IMR-90 (cell line): ENCODE measurements around the gene ATG4A. TPM values are rescaled to one million over a fixed set of nuclear protein-coding genes. Genes with fewer than 3 reads are reported as not detected.

Source experiments
- ATAC-seq: fragments of 200-7000 bp; cut with Tn5 transposase; 2 replicates; pipeline ENCODE4 v1.9.1; 2020; ENCODE audit warnings: low read depth, mild to moderate bottlenecking, moderate library complexity
- BruUV-seq: library from RNA; stranded (reverse); fragments of 400-500 nt; replicated peaks from 2 replicates; lab custom pipeline; 2021; lab: Mats Ljungman, UMichigan
- CTCF ChIA-PET: fragments of 300-600 bp; formaldehyde crosslinking; extraction: SDS; loops from one replicate; lab custom pipeline; 2021; ENCODE audit warnings: antibody characterized with exemption; lab: Yijun Ruan, JAX
- POLR2A ChIA-PET: fragments of 300-600 bp; sonication (Branson Sonifier 250); formaldehyde crosslinking; loops from one replicate; lab custom pipeline; 2022; ENCODE audit warnings: antibody characterized with exemption; ENCODE audit not compliant: unreplicated experiment; lab: Charles Lee
- DNase-seq: peaks from one replicate; pipeline ENCODE4 v3.0.0; 2013
- H2AFZ ChIP-seq: replicated peaks from 2 replicates; pipeline ENCODE3; 2013; ENCODE audit warnings: low read length, mild to moderate bottlenecking; ENCODE audit not compliant: poor library complexity
- H2AK5ac ChIP-seq: 2 replicates; pipeline ENCODE4 v1.6.1; 2013; ENCODE audit warnings: low read depth, low read length, inconsistent platforms
- H2AK9ac ChIP-seq: replicated peaks from 2 replicates; pipeline ENCODE3; 2013; ENCODE audit warnings: mild to moderate bottlenecking, low read depth, low read length, moderate library complexity; ENCODE audit not compliant: poor library complexity
- H2BK120ac ChIP-seq: 2 replicates; pipeline ENCODE4 v1.6.1; 2013; ENCODE audit warnings: low read depth, low read length, inconsistent platforms
- H2BK15ac ChIP-seq: 3 replicates; pipeline ENCODE4 v1.6.1; 2013; ENCODE audit warnings: low read depth, low read length, inconsistent platforms
- H2BK20ac ChIP-seq: 2 replicates; pipeline ENCODE4 v1.6.1; 2013; ENCODE audit warnings: low read depth, mild to moderate bottlenecking, inconsistent platforms, low read length, moderate library complexity
- H2BK5ac ChIP-seq: 2 replicates; pipeline ENCODE4 v1.6.1; 2013; ENCODE audit warnings: mild to moderate bottlenecking, low read depth, low read length, inconsistent platforms; ENCODE audit not compliant: poor library complexity, severe bottlenecking
- H3K14ac ChIP-seq: replicated peaks from 2 replicates; pipeline ENCODE4 v1.6.1; 2013; ENCODE audit warnings: low read depth, low read length, inconsistent platforms
- H3K18ac ChIP-seq: 2 replicates; pipeline ENCODE4 v1.6.1; 2013; ENCODE audit warnings: low read depth, low read length, control low read depth
- H3K23ac ChIP-seq: 2 replicates; pipeline ENCODE4 v1.6.1; 2013; ENCODE audit warnings: low read depth, low read length, inconsistent platforms
- H3K27ac ChIP-seq: 2 replicates; pipeline ENCODE4 v1.5.1; 2013; ENCODE audit warnings: mild to moderate bottlenecking, control low read depth, low read length; ENCODE audit not compliant: insufficient read depth
- H3K27me3 ChIP-seq: 2 replicates; pipeline ENCODE4 v1.6.1; 2013; ENCODE audit warnings: low read length; ENCODE audit not compliant: control insufficient read depth, insufficient read depth
- H3K36me3 ChIP-seq: 2 replicates; pipeline ENCODE4 v1.6.1; 2013; ENCODE audit warnings: low read length, mixed read lengths; ENCODE audit not compliant: control insufficient read depth, insufficient read depth
- H3K4ac ChIP-seq: 2 replicates; pipeline ENCODE4 v1.6.1; 2013; ENCODE audit warnings: low read depth, low read length, inconsistent platforms
- H3K4me1 ChIP-seq: 2 replicates; pipeline ENCODE4 v1.6.1; 2013; ENCODE audit warnings: low read length, mixed read lengths; ENCODE audit not compliant: control insufficient read depth, insufficient read depth
- H3K4me2 ChIP-seq: 2 replicates; pipeline ENCODE4 v1.6.1; 2013; ENCODE audit warnings: low read depth, mild to moderate bottlenecking, control low read depth, low read length, moderate library complexity
- H3K4me3 ChIP-seq: 2 replicates; pipeline ENCODE4 v1.5.1; 2013; ENCODE audit warnings: low read depth, mild to moderate bottlenecking, control low read depth, low read length, moderate library complexity; ENCODE audit not compliant: insufficient read depth
- H3K56ac ChIP-seq: 2 replicates; pipeline ENCODE4 v1.6.1; 2013; ENCODE audit warnings: low read length, inconsistent platforms; ENCODE audit not compliant: insufficient read depth; ENCODE audit errors: extremely low read depth
- H3K79me1 ChIP-seq, 2 experiments: 2 replicates each; pipeline ENCODE4 v1.6.1; 2013; ENCODE audit warnings: low read length in 2 of 2, inconsistent platforms in 1 of 2, low read depth in 1 of 2
- H3K9ac ChIP-seq: 2 replicates; pipeline ENCODE4 v1.6.1; 2013; ENCODE audit warnings: low read depth, low read length, control low read depth
- H3K9me1 ChIP-seq: 2 replicates; pipeline ENCODE4 v1.6.1; 2013; ENCODE audit warnings: low read length, inconsistent platforms; ENCODE audit not compliant: insufficient read depth
- H3K9me3 ChIP-seq: 2 replicates; pipeline ENCODE4 v1.6.1; 2013; ENCODE audit warnings: low read length; ENCODE audit not compliant: control insufficient read depth, insufficient read depth
- H4K20me1 ChIP-seq: 2 replicates; pipeline ENCODE4 v1.6.1; 2013; ENCODE audit warnings: low read length, inconsistent platforms; ENCODE audit not compliant: insufficient read depth
- H4K5ac ChIP-seq: 2 replicates; pipeline ENCODE4 v1.6.1; 2013; ENCODE audit warnings: mild to moderate bottlenecking, low read depth, low read length, control low read depth
- H4K8ac ChIP-seq, 2 experiments: 2 replicates each; pipeline ENCODE4 v1.6.1; 2013; ENCODE audit warnings: low read depth in 2 of 2, low read length in 2 of 2, control low read depth in 1 of 2, inconsistent platforms in 1 of 2
- H4K91ac ChIP-seq: 2 replicates; pipeline ENCODE4 v1.6.1; 2013; ENCODE audit warnings: low read depth, low read length, inconsistent platforms; ENCODE audit not compliant: insufficient read depth
- BHLHE40 ChIP-seq: fragments of 150-350 bp; IDR thresholded peaks from 2 replicates; pipeline ENCODE4 v1.6.1; 2016; ENCODE audit warnings: mild to moderate bottlenecking, low read depth, low read length
- CEBPB ChIP-seq: IDR thresholded peaks from 2 replicates; pipeline ENCODE4 v1.6.1; 2012; ENCODE audit warnings: low read depth, low read length, improper control_type of control experiment
- CHD1 ChIP-seq: IDR thresholded peaks from 2 replicates; pipeline ENCODE4 v1.6.1; 2012; ENCODE audit warnings: low read depth, low read length, improper control_type of control experiment
- CTCF ChIP-seq: conservative IDR thresholded peaks from 2 replicates; pipeline ENCODE4 v1.5.1; 2012; ENCODE audit warnings: mild to moderate bottlenecking, low read depth, low read length, improper control_type of control experiment
- FOS ChIP-seq: fragments of 150-350 bp; IDR thresholded peaks from 2 replicates; pipeline ENCODE4 v1.6.1; 2016; ENCODE audit warnings: low read depth, low read length
- MAFK ChIP-seq: IDR thresholded peaks from 2 replicates; pipeline ENCODE4 v1.6.1; 2012; ENCODE audit warnings: low read depth, low read length, improper control_type of control experiment
- MAZ ChIP-seq: IDR thresholded peaks from 2 replicates; pipeline ENCODE4 v1.6.1; 2012; ENCODE audit warnings: low read depth, mild to moderate bottlenecking, low read length, improper control_type of control experiment, moderate library complexity, borderline replicate concordance
- MXI1 ChIP-seq: IDR thresholded peaks from 2 replicates; pipeline ENCODE4 v1.6.1; 2012; ENCODE audit warnings: low read depth, mild to moderate bottlenecking, low read length, moderate library complexity, borderline replicate concordance
- NFE2L2 ChIP-seq: fragments of 150-350 bp; IDR thresholded peaks from 2 replicates; pipeline ENCODE4 v1.6.1; 2016; ENCODE audit warnings: low read depth, mild to moderate bottlenecking, low read length
- POLR2A ChIP-seq: IDR thresholded peaks from 2 replicates; pipeline ENCODE4 v1.6.1; 2012; ENCODE audit warnings: mild to moderate bottlenecking, low read depth, low read length
- RAD21 ChIP-seq: IDR thresholded peaks from 2 replicates; pipeline ENCODE4 v1.6.1; 2012; ENCODE audit warnings: low read length, improper control_type of control experiment
- RCOR1 ChIP-seq: IDR thresholded peaks from 2 replicates; pipeline ENCODE4 v1.6.1; 2012; ENCODE audit warnings: mild to moderate bottlenecking, low read length, improper control_type of control experiment; ENCODE audit not compliant: insufficient replicate concordance
- RFX5 ChIP-seq: IDR thresholded peaks from 2 replicates; pipeline ENCODE4 v1.8.0; 2012; ENCODE audit warnings: low read depth, mild to moderate bottlenecking, low read length, moderate library complexity
- SMC3 ChIP-seq: fragments of 150-350 bp; IDR thresholded peaks from 2 replicates; pipeline ENCODE4 v1.6.1; 2016; ENCODE audit warnings: low read depth, mild to moderate bottlenecking, antibody characterized with exemption, low read length, moderate library complexity
- USF2 ChIP-seq: fragments of 150-350 bp; IDR thresholded peaks from 2 replicates; pipeline ENCODE4 v1.6.1; 2017; ENCODE audit warnings: mild to moderate bottlenecking, antibody characterized with exemption, low read length, low read depth
- WGBS, 2 experiments: methylation state at CpG; one replicate each; pipeline versions ENCODE4 v1.1.5 to v1.1.7; 2013; ENCODE audit warnings: missing lambda C conversion rate in 2 of 2; ENCODE audit not compliant: insufficient read length in 1 of 2; ENCODE audit errors: extremely low coverage in 2 of 2; 5-methylcytosine and 5-hydroxymethylcytosine counted together
- dilution Hi-C: fragments of 300-500 bp; cut with HindIII; formaldehyde crosslinking; loops from one replicate; pipeline ENCODE4 v1.14.3; 2018; ENCODE audit warnings: low sequenced_read_pairs; ENCODE audit not compliant: unreplicated experiment
- in situ Hi-C: fragments of 300-500 bp; cut with MboI; formaldehyde crosslinking; loops from 3 replicates; pipeline ENCODE4 v1.14.3; 2019; ENCODE audit warnings: low sequenced_read_pairs, inconsistent platforms, mixed read lengths
- intact Hi-C: fragments of 100-400 bp; cut with micrococcal nuclease; formaldehyde crosslinking; loops from 2 replicates; pipeline ENCODE4 v1.10.0; 2022
- polyA plus RNA-seq, 3 experiments: library from polyadenylated mRNA; depleted of rRNA; stranded (reverse); fragments of >200 nt; gene quantifications; 2 replicates each; pipeline ENCODE4 v1.2.3, GENCODE V29; 2012; ENCODE audit warnings: low replicate concordance in 1 of 3
- total RNA-seq: library from RNA; depleted of rRNA; stranded (reverse); fragments of >200 nt; gene quantifications from 2 replicates; pipeline ENCODE4 v1.2.3, GENCODE V29; 2012
- TF ChIP-seq, protein P1 (sequence below): fragments of 150-350 bp; IDR thresholded peaks from 2 replicates; pipeline ENCODE4 v1.6.1; 2016; ENCODE audit warnings: low read depth, mild to moderate bottlenecking, low read length, moderate library complexity, borderline replicate concordance

ATG4A gene
- total and polyA plus RNA-seq, 2 of the 4 experiments (the other 2 are of a cell fraction): 8.2 to 14.7 TPM

DNA sequence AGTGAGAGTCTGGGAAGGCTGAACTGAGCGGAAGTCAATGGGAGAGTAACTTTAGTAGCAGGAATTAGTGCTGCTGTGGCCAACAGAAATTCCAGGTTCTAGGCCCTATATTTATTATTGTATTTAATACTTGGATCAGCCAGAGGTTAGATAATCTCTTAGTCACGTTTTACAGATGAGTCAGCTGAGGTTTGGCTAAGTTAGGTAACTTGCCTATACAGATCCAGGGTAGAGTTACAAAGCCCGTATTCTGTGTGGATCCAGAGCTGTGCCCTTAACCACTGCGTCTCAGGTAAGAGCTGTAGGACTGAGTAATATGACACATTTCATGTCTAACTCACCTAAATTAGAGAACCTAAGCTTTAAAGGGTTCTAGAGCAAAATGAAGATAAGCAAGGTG lies 20.7 kb upstream of the ATG4A start:
- H3K4me2 ChIP-seq: no peak overlapping the region
- DNase-seq: peak; percentile 88
- no peak overlapping the region for H2AK9ac ChIP-seq
- H3K79me1 ChIP-seq: no peaks in the 10 kb centered on the region
- dilution Hi-C loops (no loop called here), in situ Hi-C loops (loop anchor here (10.0 kb wide), 1 partner anchor 406 kb away; no protein-coding TSS in a partner anchor), intact Hi-C loops (loop anchor here (1.0 to 5.0 kb wide), 4 partner anchors 94 to 534 kb away; partner anchors contain the start of gene NCBP2L)
- H2BK15ac ChIP-seq: no peak overlapping the region
- no peaks in the 10 kb centered on the region for H4K20me1 ChIP-seq
- no peak overlapping the region for H3K14ac ChIP-seq
- H4K91ac ChIP-seq: no peak overlapping the region
- H3K56ac ChIP-seq: no peak overlapping the region
- no peak overlapping the region for H2BK5ac ChIP-seq
- H4K5ac ChIP-seq: no peak overlapping the region
- ChIA-PET POLR2A (no interaction called here), CTCF (interaction anchor here (1.4 kb wide), 1 partner anchor 50 kb away, joined by 5 read pairs; no protein-coding TSS in a partner anchor)
- ATAC-seq: peak; percentile 82
- TF ChIP-seq MAZ (no peak), USF2 (no peak), FOS (peak; percentile 65; the same call in 1 of the 2 replicates), BHLHE40 (peak; percentile 93), RFX5 (no peak), CHD1 (no peak), SMC3 (no peak), NFE2L2 (no peak), RCOR1 (no peak), CEBPB (peak; percentile 18; the same call in 1 of the 2 replicates), MAFK (no peak), POLR2A (no peak), MXI1 (no peak), CTCF (no peak), RAD21 (no peak)
- TF ChIP-seq, protein P1, sequence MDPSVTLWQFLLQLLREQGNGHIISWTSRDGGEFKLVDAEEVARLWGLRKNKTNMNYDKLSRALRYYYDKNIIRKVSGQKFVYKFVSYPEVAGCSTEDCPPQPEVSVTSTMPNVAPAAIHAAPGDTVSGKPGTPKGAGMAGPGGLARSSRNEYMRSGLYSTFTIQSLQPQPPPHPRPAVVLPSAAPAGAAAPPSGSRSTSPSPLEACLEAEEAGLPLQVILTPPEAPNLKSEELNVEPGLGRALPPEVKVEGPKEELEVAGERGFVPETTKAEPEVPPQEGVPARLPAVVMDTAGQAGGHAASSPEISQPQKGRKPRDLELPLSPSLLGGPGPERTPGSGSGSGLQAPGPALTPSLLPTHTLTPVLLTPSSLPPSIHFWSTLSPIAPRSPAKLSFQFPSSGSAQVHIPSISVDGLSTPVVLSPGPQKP: no peak
- H4K8ac ChIP-seq: no peak overlapping the region
- no peaks in the 10 kb centered on the region for H3K36me3 ChIP-seq
- no TSS peak for BruUV-seq
- H3K9ac ChIP-seq: no peak overlapping the region
- no peak overlapping the region for H3K23ac ChIP-seq
- no peak overlapping the region for H2AFZ ChIP-seq
- no peak overlapping the region for H3K4ac ChIP-seq
- H3K9me3 ChIP-seq: no peaks in the 10 kb centered on the region
- no peak overlapping the region for H3K4me3 ChIP-seq
- no CpG with 5 or more reads among the region's 4 CpGs for WGBS, 2 experiments
- H2BK120ac ChIP-seq: no peak overlapping the region
- no peak overlapping the region for H3K27ac ChIP-seq
- H3K4me1 ChIP-seq: peaks cover 2% of the 10 kb centered on the region
- H3K27me3 ChIP-seq: peaks cover 36% of the 10 kb centered on the region
- H2BK20ac ChIP-seq: no peak overlapping the region
- H3K18ac ChIP-seq: no peak overlapping the region
- no peak overlapping the region for H2AK5ac ChIP-seq
- H3K9me1 ChIP-seq: no peaks in the 10 kb centered on the region; the same call in 1 of the 2 replicates
